C4-2B (cell line): Measurements from ENCODE around the gene SNPH.

Source experiments
- CTCF ChIP-seq: fragments of 450-650 bp; conservative IDR thresholded peaks from 2 replicates; pipeline ENCODE4 v1.5.1; 2017; ENCODE audit warnings: mild to moderate bottlenecking
- ZFX ChIP-seq: fragments of 450-650 bp; IDR thresholded peaks from 2 replicates; pipeline ENCODE4 v1.6.1; 2017

GRCh38 chr20:1255675-1256074 lies 10.4 kb upstream of the SNPH start:
- TF ChIP-seq CTCF (no peak), ZFX (no peak)
